Colonic mucosa (tissue), 4 donors: ENCODE results near the gene ETV7. TPM values are rescaled to one million over a fixed set of nuclear protein-coding genes. Genes with fewer than 3 reads are reported as not detected.

ENCODE experiments used
- DNase-seq: peaks from one replicate; pipeline ENCODE4 v3.0.0-alpha.2; 2020
- H3K27ac ChIP-seq: fragments of 200-600 bp; one replicate; pipeline ENCODE4 v1.8.0; 2021
- H3K27me3 ChIP-seq: fragments of 200-600 bp; one replicate; pipeline ENCODE4 v1.8.0; 2021
- H3K36me3 ChIP-seq: fragments of 200-600 bp; one replicate; pipeline ENCODE4 v1.8.0; 2021
- H3K4me1 ChIP-seq: fragments of 200-600 bp; one replicate; pipeline ENCODE4 v1.8.0; 2021; ENCODE audit warnings: mild to moderate bottlenecking
- H3K4me3 ChIP-seq: fragments of 200-600 bp; one replicate; pipeline ENCODE4 v1.8.0; 2021
- H3K9ac ChIP-seq, 2 donors: one replicate each; pipeline ENCODE4 v1.7.0; 2013; ENCODE audit warnings: control low read depth in 2 of 2, low read depth in 2 of 2, low read length in 2 of 2
- H3K9me3 ChIP-seq: fragments of 200-600 bp; one replicate; pipeline ENCODE4 v1.8.0; 2021
- CTCF ChIP-seq: fragments of 200-600 bp; IDR thresholded peaks from one replicate; pipeline ENCODE4 v1.8.0; 2022; ENCODE audit warnings: antibody characterized with exemption, mild to moderate bottlenecking
- intact Hi-C: fragments of 100-400 bp; cut with DNase I; formaldehyde crosslinking; loops from one replicate; pipeline ENCODE4 v1.14.1; 2022
- total RNA-seq, 2 donors: library from RNA; stranded (reverse); fragmentation: NEBNext Ultra II Directional in 1 of 2; extraction: Animal tissue kit (Norgen Biotek cat#: 25700) in 1 of 2; gene quantifications; one replicate each; pipeline ENCODE4 v1.2.1, GENCODE V29; 2021
- donor health status: healthy.
- donor health status: DM: no; HTN: no; CAD: no.
- donor health status: DM: no; HTN: no; CAD: no.

The ETV7 gene
- total RNA-seq, 2 donors from 2014 or later, result 2.9 to 4.5 TPM

DNA sequence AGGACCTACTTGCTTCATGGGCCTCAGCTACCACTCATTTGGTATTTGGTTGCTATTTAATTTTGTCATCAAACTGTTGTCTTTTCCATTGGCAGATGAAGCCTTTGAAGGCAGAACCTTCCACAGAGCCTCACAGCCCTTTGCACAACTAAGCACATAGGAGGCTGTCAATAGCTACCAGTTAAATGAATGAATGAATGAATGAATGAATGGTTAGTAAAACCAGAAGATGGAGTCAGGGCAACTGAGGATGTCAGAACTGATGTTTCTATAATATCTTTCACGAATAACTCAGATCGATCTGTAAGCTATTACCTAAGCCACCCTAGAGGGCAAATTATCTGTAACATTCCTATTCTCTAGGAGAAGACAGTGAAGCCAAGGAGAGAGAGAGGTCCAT, 69.8 kb downstream of the ETV7 start:
- Histone ChIP-seq H3K4me3 (no peak overlapping the region), H3K27me3 (no peaks in the 10 kb centered on the region), H3K36me3 (no peaks in the 10 kb centered on the region), H3K27ac (no peak overlapping the region), H3K4me1 (no peaks in the 10 kb centered on the region), H3K9me3 (no peaks in the 10 kb centered on the region), H3K9ac (no peak overlapping the region)
- no peak for TF ChIP-seq CTCF
- no peak for DNase-seq
- intact Hi-C loops, result no loop called here

Other genes starting within 250 kb of the ETV7 start
- 10 to 100 TPM; 61.3 to 68.2 TPM for gene BRPF3, start 190.9 kb downstream of the ETV7 start, total RNA-seq
- gene PNPLA1, start 117.6 kb downstream of the ETV7 start, total RNA-seq, result under 1 TPM; 0.35 TPM
- gene BNIP5, start 50.8 kb downstream of the ETV7 start, total RNA-seq, result 1 to 10 TPM; 4.7 to 7.8 TPM
- not detected for gene PXT1, start 55.2 kb upstream of the ETV7 start, total RNA-seq
- gene KCTD20, start 55.3 kb upstream of the ETV7 start, total RNA-seq, result 10 to 100 TPM; 23.8 to 34.9 TPM
- 10 to 100 TPM; 55.9 to 83.4 TPM for gene STK38, start 159.8 kb upstream of the ETV7 start, total RNA-seq
- 100 to 1,000 TPM; 252 to 372 TPM for gene SRSF3, start 206.7 kb upstream of the ETV7 start, total RNA-seq